Measurements from ENCODE around the gene ATP9A.

GRCh38 chr20:51622004-51622874, 146.0 kb downstream of the ATP9A start:
- no peak for TF ChIP-seq CTCF (IDR thresholded peaks at IDR 0.05)
- no peak for TF ChIP-seq POLR2AphosphoS5 (IDR thresholded peaks at IDR 0.05; ENCODE audit: insufficient read depth in 1 of 2, low read depth in 1 of 2)
